NCI-H774 (cell line): ENCODE measurements around the gene FCN2.

ENCODE experiments used
- DNase-seq: peaks from one replicate; lab custom pipeline; 2025; lab: John Stamatoyannopoulos, UW

Gene FCN2

GRCh38 chr9:134880484-134881312 is at the start of gene FCN2:
Gene FCN2, plus strand, starts transcription at chr9:134880810. Its CDS starts 12 bp downstream, at chr9:134880822.
- DNase-seq = no peak

- no peak for DNase-seq
These were observed 49.5 kb upstream of the FCN2 start for GRCh38 chr9:134830926-134831720.

GRCh38 chr9:134832471-134832870 is 48.1 kb upstream of the FCN2 start:
- no peak for DNase-seq

GRCh38 chr9:134833294-134833880 is 47.2 kb upstream of the FCN2 start:
- DNase-seq = no peak

GRCh38 chr9:134834217-134834956 is 46.2 kb upstream of the FCN2 start:
- DNase-seq = no peak

GRCh38 chr9:134834957-134835419 is 45.6 kb upstream of the FCN2 start:
- DNase-seq = no peak

GRCh38 chr9:134835448-134835847 is 45.2 kb upstream of the FCN2 start:
- no peak for DNase-seq

GRCh38 chr9:134835987-134836386 is 44.6 kb upstream of the FCN2 start:
- no peak for DNase-seq

GRCh38 chr9:134836406-134836970 is 44.1 kb upstream of the FCN2 start:
- no peak for DNase-seq

- no peak for DNase-seq
These were observed 43.1 kb upstream of the FCN2 start for GRCh38 chr9:134837529-134837928.

GRCh38 chr9:134838651-134839454 is 41.8 kb upstream of the FCN2 start:
- no peak for DNase-seq

GRCh38 chr9:134839455-134840125 is 41.0 kb upstream of the FCN2 start:
- DNase-seq = no peak

- no peak for DNase-seq
These were observed 40.1 kb upstream of the FCN2 start for GRCh38 chr9:134840511-134840910.

GRCh38 chr9:134841180-134841904 is 39.3 kb upstream of the FCN2 start:
- no peak for DNase-seq

GRCh38 chr9:134842321-134842720 is 38.3 kb upstream of the FCN2 start:
- DNase-seq = no peak

GRCh38 chr9:134843740-134844139 is 36.9 kb upstream of the FCN2 start:
- no peak for DNase-seq

- no peak for DNase-seq
These were observed 35.8 kb upstream of the FCN2 start for GRCh38 chr9:134844821-134845220.

GRCh38 chr9:134846187-134846586 is 34.4 kb upstream of the FCN2 start:
- no peak for DNase-seq

- DNase-seq = no peak
These were observed 33.9 kb upstream of the FCN2 start for GRCh38 chr9:134846699-134847098.

- DNase-seq = no peak
These were observed 33.5 kb upstream of the FCN2 start for GRCh38 chr9:134847138-134847537.
